AG04449 (cell line): Measurements from ENCODE around the gene DVL1.

Source experiments
- CTCF ChIA-PET: fragments of 350-600 bp; formaldehyde crosslinking; extraction: SDS; loops from one replicate; lab custom pipeline; 2021; ENCODE audit warnings: antibody characterized with exemption; lab: Yijun Ruan, JAX
- POLR2A ChIA-PET: fragments of 400-600, 350-600 bp; formaldehyde crosslinking; extraction: SDS; loops from one replicate; lab custom pipeline; 2020; ENCODE audit warnings: antibody characterized with exemption, inconsistent platforms; lab: Yijun Ruan, JAX
- DNase-seq: peaks from one replicate; pipeline ENCODE4 v3.0.0-alpha.2; 2010; ENCODE audit warnings: low read depth, low spot score
- H3K4me3 ChIP-seq: 2 replicates; pipeline ENCODE4 v1.5.1; 2011; ENCODE audit warnings: low read depth, mild to moderate bottlenecking, control low read depth, low read length
- TF ChIP-seq, protein P1 (sequence below): IDR thresholded peaks from one replicate; pipeline ENCODE4 v1.5.1; 2011; ENCODE audit warnings: mild to moderate bottlenecking, moderate library complexity, low read length, control low read depth, inconsistent platforms; ENCODE audit not compliant: insufficient read depth; ENCODE audit errors: missing control alignments

Gene DVL1

DNA sequence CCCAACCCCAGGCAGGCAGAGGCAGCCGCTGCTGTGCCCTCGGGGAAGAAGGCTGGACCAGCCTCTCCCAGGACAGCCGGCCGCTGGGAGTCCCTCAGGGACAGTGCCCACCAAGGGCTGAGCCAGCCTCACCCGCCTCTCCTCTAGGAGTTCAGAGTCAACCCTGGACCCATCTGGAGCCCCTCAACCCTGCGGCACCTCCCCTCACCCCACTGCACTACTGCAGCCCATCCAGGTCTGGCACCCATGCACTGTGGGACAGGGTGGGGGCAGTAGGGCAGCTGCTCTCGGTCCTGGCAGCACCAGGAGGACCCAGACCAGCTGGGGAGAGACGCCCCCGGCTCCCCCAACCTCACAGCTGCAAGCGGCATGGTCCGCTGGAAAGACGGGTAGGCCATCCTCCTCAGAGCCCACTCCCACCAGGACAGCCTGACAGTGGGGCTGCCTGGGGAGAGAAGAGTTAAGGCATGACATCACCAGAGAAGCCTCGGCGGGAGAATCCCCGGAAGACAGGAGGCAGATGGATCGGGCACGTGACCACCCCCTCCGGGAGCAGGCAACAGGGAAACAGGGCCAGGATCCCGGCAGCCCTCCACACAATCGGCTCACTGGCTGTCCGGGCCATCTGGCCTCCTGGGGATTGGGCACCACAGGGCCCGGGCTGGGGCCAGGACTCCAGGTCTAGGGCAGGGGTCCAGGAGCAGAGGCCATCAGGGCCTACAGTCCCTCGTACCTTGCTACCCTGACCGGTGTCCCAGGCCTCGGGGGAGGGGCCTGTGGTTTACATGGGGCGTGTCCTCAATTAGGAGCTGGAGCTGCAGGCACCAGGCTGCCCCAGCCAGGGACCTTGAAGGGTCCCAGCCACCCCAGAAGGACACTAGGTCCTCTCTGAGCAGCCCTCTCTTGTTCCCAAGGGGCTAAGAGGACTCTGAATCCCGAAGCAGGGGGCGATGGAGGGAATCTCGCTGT is 44.6 kb downstream of the DVL1 start:
- CTCF ChIA-PET, result interaction anchor here (0.9 to 2.1 kb wide), 7 partner anchors 14 to 183 kb away, joined by 3 to 16 read pairs (median 4); partner anchors contain the start of gene UBE2J2
- TF ChIP-seq, protein P1, sequence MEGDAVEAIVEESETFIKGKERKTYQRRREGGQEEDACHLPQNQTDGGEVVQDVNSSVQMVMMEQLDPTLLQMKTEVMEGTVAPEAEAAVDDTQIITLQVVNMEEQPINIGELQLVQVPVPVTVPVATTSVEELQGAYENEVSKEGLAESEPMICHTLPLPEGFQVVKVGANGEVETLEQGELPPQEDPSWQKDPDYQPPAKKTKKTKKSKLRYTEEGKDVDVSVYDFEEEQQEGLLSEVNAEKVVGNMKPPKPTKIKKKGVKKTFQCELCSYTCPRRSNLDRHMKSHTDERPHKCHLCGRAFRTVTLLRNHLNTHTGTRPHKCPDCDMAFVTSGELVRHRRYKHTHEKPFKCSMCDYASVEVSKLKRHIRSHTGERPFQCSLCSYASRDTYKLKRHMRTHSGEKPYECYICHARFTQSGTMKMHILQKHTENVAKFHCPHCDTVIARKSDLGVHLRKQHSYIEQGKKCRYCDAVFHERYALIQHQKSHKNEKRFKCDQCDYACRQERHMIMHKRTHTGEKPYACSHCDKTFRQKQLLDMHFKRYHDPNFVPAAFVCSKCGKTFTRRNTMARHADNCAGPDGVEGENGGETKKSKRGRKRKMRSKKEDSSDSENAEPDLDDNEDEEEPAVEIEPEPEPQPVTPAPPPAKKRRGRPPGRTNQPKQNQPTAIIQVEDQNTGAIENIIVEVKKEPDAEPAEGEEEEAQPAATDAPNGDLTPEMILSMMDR, result no peak
- POLR2A ChIA-PET, result interaction anchor here (0.6 to 1.3 kb wide), 5 partner anchors 10 to 71 kb away, joined by 3 to 4 read pairs (median 4); partner anchors contain the start of gene AURKAIP1

DNA sequence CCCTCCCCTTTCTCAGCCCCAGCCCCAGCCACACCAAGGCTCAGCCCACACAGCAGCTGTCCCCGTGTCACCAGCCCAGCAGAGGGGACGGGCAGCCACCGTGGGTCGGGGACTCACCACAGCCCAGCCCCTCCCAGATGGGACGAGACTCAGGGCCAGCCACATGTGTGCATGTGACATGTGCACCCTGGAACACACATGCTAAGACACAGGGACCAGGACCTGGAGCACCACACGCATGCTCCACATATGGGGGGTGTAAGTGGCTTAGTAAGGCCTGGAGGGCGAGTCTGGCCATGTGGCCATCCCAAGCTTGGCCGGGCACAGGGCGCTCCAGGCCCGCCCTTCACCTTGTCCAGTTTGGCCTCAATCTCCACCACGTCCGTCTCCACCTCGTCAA is 45.5 kb downstream of the DVL1 start:
- CTCF ChIA-PET, result interaction anchor here (1.1 to 2.1 kb wide), 3 partner anchors 13 to 182 kb away, joined by 5 to 16 read pairs (median 5); no protein-coding TSS in a partner anchor
- POLR2A ChIA-PET, result no interaction called here
- no peak overlapping the region for H3K4me3 ChIP-seq

More for the DNA sequence above, 44.6 kb downstream of the DVL1 start:
- DNase-seq, result no peak
- H3K4me3 ChIP-seq, result peak overlapping the region; percentile 68

DNA sequence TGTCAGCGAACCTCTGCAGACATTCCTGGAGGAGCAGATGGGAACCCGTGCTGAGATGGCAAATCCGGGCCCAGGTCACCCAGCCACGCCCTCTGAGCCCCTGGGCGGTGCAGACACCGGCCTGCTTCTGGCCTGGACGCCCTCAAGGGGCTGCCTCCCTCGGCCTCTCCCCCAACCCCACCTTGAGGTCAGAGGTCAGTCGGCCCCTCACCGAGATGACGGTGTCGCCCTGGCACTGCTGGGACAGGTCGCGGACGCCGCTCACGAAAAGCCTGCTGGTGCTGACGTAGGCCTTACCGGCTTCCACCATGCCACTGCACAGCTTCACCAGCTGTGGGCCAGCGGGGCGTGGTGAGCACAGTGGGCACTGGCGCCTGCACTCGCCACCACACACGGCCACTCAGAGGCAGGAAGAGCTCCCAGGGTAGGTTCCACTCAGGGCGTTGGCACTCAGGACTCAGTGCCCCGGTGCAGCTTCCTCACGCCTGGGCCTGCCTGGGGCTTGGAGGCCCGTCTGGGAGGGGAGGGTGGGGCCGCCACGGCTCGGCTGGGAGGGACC is 46.2 kb downstream of the DVL1 start:
- TF ChIP-seq, protein P1, result no peak
- POLR2A ChIA-PET, result interaction anchor here (0.7 kb wide), 1 partner anchor 129 kb away, joined by 3 read pairs; no protein-coding TSS in a partner anchor
- DNase-seq, result no peak
- no peak overlapping the region for H3K4me3 ChIP-seq
- CTCF ChIA-PET, result interaction anchor here (0.8 to 1.5 kb wide), 3 partner anchors 12 to 181 kb away, joined by 3 to 5 read pairs (median 5); no protein-coding TSS in a partner anchor

More for the DNA sequence above, 45.5 kb downstream of the DVL1 start:
- no peak for DNase-seq
- TF ChIP-seq, protein P1, result no peak

DNA sequence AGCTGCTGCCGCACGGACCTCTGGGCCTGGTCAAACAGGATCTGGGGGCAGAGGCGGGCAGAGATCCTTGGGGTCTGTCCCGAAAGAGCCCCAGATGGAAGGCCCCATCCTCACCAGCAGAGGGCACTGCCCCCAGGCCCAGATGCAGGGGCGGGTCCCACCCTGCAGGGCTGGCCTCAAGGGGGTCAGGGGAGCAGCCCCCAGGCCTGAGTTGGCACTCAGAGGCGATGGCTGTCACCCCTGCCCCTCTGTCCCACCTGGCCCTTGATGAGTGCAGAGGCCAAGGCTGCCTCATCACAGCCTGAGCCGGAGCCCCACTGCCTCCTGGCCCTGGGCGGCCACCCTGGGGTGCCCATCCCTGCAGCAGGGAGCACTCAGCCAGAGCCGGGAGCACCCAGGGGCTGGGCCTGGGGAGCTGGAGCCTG is 47.2 kb downstream of the DVL1 start:
- TF ChIP-seq, protein P1, result peak; percentile 48
- no peak overlapping the region for H3K4me3 ChIP-seq
- DNase-seq, result no peak
- POLR2A ChIA-PET, result no interaction called here
- CTCF ChIA-PET, result interaction anchor here (0.6 to 1.5 kb wide), 3 partner anchors 46 to 180 kb away, joined by 3 to 5 read pairs (median 3); no protein-coding TSS in a partner anchor

DNA sequence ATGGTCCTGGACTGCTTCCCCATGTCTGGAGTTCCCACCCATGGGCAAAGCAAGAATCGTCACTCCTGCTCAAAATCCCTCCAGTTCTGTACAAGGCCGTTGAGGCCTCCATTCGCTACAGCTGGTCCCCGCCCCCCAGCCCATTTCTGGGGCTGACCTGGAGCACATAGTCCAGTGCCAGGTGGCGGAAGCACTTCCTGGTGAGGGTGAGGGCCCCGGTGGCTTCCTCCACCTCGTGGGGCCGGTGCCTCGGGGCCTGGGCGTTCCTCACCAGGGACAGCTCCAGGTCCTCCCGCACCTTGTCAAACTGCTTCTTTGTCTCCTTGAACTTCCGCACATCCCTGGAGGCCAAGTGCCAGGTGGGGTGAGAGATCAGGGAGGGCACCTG is 48.9 kb downstream of the DVL1 start:
- DNase-seq, result no peak
- no peak overlapping the region for H3K4me3 ChIP-seq
- POLR2A ChIA-PET, result no interaction called here
- TF ChIP-seq, protein P1, result no peak
- CTCF ChIA-PET, result interaction anchor here (1.0 to 1.5 kb wide), 3 partner anchors 10 to 178 kb away, joined by 3 to 8 read pairs (median 3); no protein-coding TSS in a partner anchor
